H9 (cell line): ENCODE results near the gene CXorf49B. TPM values are rescaled to one million over a fixed set of nuclear protein-coding genes. Genes with fewer than 3 reads are reported as not detected.
"Not testable (repeated sequence)": the region's sequence is repeated elsewhere in the genome, so short reads cannot be mapped to it uniquely, and the experiment has no call there.

Experiments used
- DNase-seq: peaks from one replicate; pipeline ENCODE4 v3.0.0-alpha.2; 2017
- H2AFZ ChIP-seq: one replicate; pipeline ENCODE4 v1.6.1; 2013; ENCODE audit warnings: mild to moderate bottlenecking, low read length, control low read depth, moderate library complexity
- H2AK5ac ChIP-seq: 2 replicates; pipeline ENCODE4 v1.6.1; 2013; ENCODE audit warnings: low read length, control low read depth, mixed read lengths; ENCODE audit not compliant: insufficient read length
- H2BK120ac ChIP-seq: one replicate; pipeline ENCODE4 v1.6.1; 2013; ENCODE audit warnings: low read depth, mild to moderate bottlenecking, low read length, control low read depth, inconsistent platforms; ENCODE audit not compliant: poor library complexity, severe bottlenecking
- H2BK12ac ChIP-seq: 2 replicates; pipeline ENCODE4 v1.6.1; 2013; ENCODE audit warnings: low read length, control low read depth, mixed read lengths, low read depth; ENCODE audit not compliant: insufficient read length
- H2BK15ac ChIP-seq: 2 replicates; pipeline ENCODE4 v1.6.1; 2013; ENCODE audit warnings: low read depth, low read length, control low read depth
- H2BK20ac ChIP-seq: one replicate; pipeline ENCODE4 v1.6.1; 2013; ENCODE audit warnings: low read depth, mild to moderate bottlenecking, low read length, control low read depth, inconsistent platforms; ENCODE audit not compliant: poor library complexity, severe bottlenecking
- H2BK5ac ChIP-seq: 2 replicates; pipeline ENCODE4 v1.6.1; 2013; ENCODE audit warnings: low read length, control low read depth, mixed read lengths; ENCODE audit not compliant: insufficient read length
- H3K14ac ChIP-seq: 2 replicates; pipeline ENCODE4 v1.6.1; 2013; ENCODE audit warnings: low read length, control low read depth; ENCODE audit not compliant: insufficient read depth
- H3K18ac ChIP-seq: 2 replicates; pipeline ENCODE4 v1.6.1; 2013; ENCODE audit warnings: low read depth, mild to moderate bottlenecking, mixed read lengths, low read length, control low read depth; ENCODE audit not compliant: insufficient read length
- H3K23ac ChIP-seq: 2 replicates; pipeline ENCODE4 v1.6.1; 2013; ENCODE audit warnings: low read length, control low read depth, mixed read lengths, low read depth; ENCODE audit not compliant: insufficient read length
- H3K23me2 ChIP-seq: 2 replicates; pipeline ENCODE4 v1.6.1; 2013; ENCODE audit warnings: low read depth, mild to moderate bottlenecking, mixed read lengths, low read length, control low read depth; ENCODE audit not compliant: insufficient read length, poor library complexity, severe bottlenecking
- H3K27ac ChIP-seq: 2 replicates; pipeline ENCODE4 v1.5.1; 2013; ENCODE audit warnings: low read length, control low read depth, mixed read lengths, low read depth; ENCODE audit not compliant: insufficient read length
- H3K27me3 ChIP-seq: 2 replicates; pipeline ENCODE4 v1.6.1; 2013; ENCODE audit warnings: low read length, control low read depth, inconsistent platforms; ENCODE audit not compliant: insufficient read depth
- H3K4ac ChIP-seq: 2 replicates; pipeline ENCODE4 v1.6.1; 2013; ENCODE audit warnings: low read depth, mild to moderate bottlenecking, control low read depth, inconsistent platforms, low read length, moderate library complexity
- H3K4me1 ChIP-seq: 2 replicates; pipeline ENCODE4 v1.6.1; 2013; ENCODE audit warnings: low read length, control low read depth, inconsistent platforms; ENCODE audit not compliant: insufficient read depth
- H3K4me2 ChIP-seq: 2 replicates; pipeline ENCODE4 v1.6.1; 2013; ENCODE audit warnings: low read length, control low read depth, mixed read lengths; ENCODE audit not compliant: insufficient read length, insufficient read depth
- H3K56ac ChIP-seq: 2 replicates; pipeline ENCODE4 v1.6.1; 2013; ENCODE audit warnings: low read depth, mild to moderate bottlenecking, mixed read lengths, low read length, control low read depth; ENCODE audit not compliant: insufficient read length
- H3K79me1 ChIP-seq: 2 replicates; pipeline ENCODE4 v1.6.1; 2013; ENCODE audit warnings: low read depth, mild to moderate bottlenecking, moderate library complexity, low read length, control low read depth, inconsistent platforms; ENCODE audit not compliant: insufficient read depth, poor library complexity, severe bottlenecking
- H3K79me2 ChIP-seq: 2 replicates; pipeline ENCODE4 v1.6.1; 2013; ENCODE audit warnings: low read length, control low read depth, inconsistent platforms; ENCODE audit not compliant: insufficient read depth
- H3K9ac ChIP-seq: 2 replicates; pipeline ENCODE4 v1.6.1; 2013; ENCODE audit warnings: low read length, control low read depth, mixed read lengths; ENCODE audit not compliant: insufficient read length; ENCODE audit errors: extremely low read depth
- H3K9me3 ChIP-seq: one replicate; pipeline ENCODE4 v1.6.1; 2013; ENCODE audit warnings: low read depth, low read length, inconsistent platforms; ENCODE audit not compliant: control insufficient read depth
- H3T11ph ChIP-seq: one replicate; pipeline ENCODE4 v1.6.1; 2013; ENCODE audit warnings: mild to moderate bottlenecking, low read length, control low read depth, inconsistent platforms
- H4K20me1 ChIP-seq: one replicate; pipeline ENCODE4 v1.6.1; 2013; ENCODE audit not compliant: control insufficient read depth, insufficient read length, insufficient read depth
- H4K5ac ChIP-seq: 2 replicates; pipeline ENCODE4 v1.6.1; 2013; ENCODE audit warnings: low read depth, mild to moderate bottlenecking, mixed read lengths, low read length, control low read depth; ENCODE audit not compliant: insufficient read length
- H4K8ac ChIP-seq: replicated peaks from 2 replicates; pipeline ENCODE4 v1.6.1; 2013; ENCODE audit warnings: low read length, control low read depth, mixed read lengths, low read depth; ENCODE audit not compliant: insufficient read length
- H4K91ac ChIP-seq: 2 replicates; pipeline ENCODE4 v1.6.1; 2013; ENCODE audit warnings: low read depth, mild to moderate bottlenecking, moderate library complexity, mixed read lengths, low read length, control low read depth; ENCODE audit not compliant: insufficient read length
- H3K27ac Mint-ChIP-seq, 3 experiments: 2 replicates in 2 of 3; 3 replicates in 1 of 3; pipeline ENCODE4 v1.8.0; 2020 to 2021; ENCODE audit warnings: mixed read lengths in 3 of 3, mild to moderate bottlenecking in 1 of 3, moderate library complexity in 1 of 3
- H3K27me3 Mint-ChIP-seq: 2 replicates; pipeline ENCODE4 v1.8.0; 2021; ENCODE audit warnings: low read depth, mild to moderate bottlenecking, moderate library complexity, mixed read lengths
- H3K36me3 Mint-ChIP-seq, 3 experiments: 2 replicates in 2 of 3; 3 replicates in 1 of 3; pipeline ENCODE4 v1.8.0; 2020 to 2021; ENCODE audit warnings: low read depth in 3 of 3, mixed read lengths in 3 of 3; ENCODE audit not compliant: insufficient read depth in 1 of 3
- H3K4me1 Mint-ChIP-seq, 2 experiments: 2 replicates each; pipeline ENCODE4 v1.8.0; 2020; ENCODE audit warnings: mixed read lengths in 2 of 2
- H3K4me3 Mint-ChIP-seq, 2 experiments: 2 replicates in 1 of 2; 3 replicates in 1 of 2; pipeline ENCODE4 v1.8.0; 2020 to 2021; ENCODE audit warnings: mild to moderate bottlenecking in 2 of 2, mixed read lengths in 2 of 2, moderate library complexity in 1 of 2
- H3K9me3 Mint-ChIP-seq, 2 experiments: 2 replicates in 1 of 2; 3 replicates in 1 of 2; pipeline ENCODE4 v1.8.0; 2020; ENCODE audit warnings: mild to moderate bottlenecking in 2 of 2, mixed read lengths in 2 of 2, moderate library complexity in 1 of 2
- WGBS: extraction: QIAGEN DNeasy Blood & Tissue Kit; methylation state at CpG from one replicate; pipeline ENCODE4 v1.1.7; 2013; ENCODE audit warnings: missing lambda C conversion rate, low lambda C conversion rate, mixed read lengths; ENCODE audit not compliant: insufficient read length; ENCODE audit errors: extremely low coverage; 5-methylcytosine and 5-hydroxymethylcytosine counted together
- total RNA-seq: library from RNA; stranded (reverse); gene quantifications from 2 replicates; pipeline ENCODE4 v1.2.1, GENCODE V29; 2021

Gene CXorf49B
- total RNA-seq, 1 experiment from 2014 or later = not detected

DNA sequence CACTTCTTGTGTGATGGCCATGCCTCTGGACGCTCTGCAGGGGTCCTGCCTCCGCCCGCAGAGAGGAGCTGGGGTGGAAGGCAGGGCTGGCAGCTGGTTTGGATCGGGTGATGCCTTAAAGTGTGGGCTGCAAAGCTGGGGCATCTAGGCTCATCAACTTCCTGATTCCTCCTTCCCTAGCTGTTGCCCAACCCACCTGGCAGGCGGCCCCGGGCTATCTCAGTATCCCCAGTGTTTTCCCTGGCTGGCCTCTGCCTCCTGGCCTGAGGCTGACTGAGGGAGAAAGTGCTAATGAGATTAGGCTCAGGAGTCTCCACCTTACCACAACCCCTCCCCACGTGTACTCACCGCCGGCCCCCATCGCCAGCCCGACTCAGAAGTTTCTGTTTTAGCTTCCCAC, 1.7 kb downstream of the CXorf49B start:
- H4K5ac ChIP-seq, H3K36me3 Mint-ChIP-seq, H3K4ac ChIP-seq, H3K9me3 Mint-ChIP-seq, H3K27me3 ChIP-seq, H2BK120ac ChIP-seq, DNase-seq, H3K18ac ChIP-seq, H3K4me2 ChIP-seq, H4K20me1 ChIP-seq, H2AK5ac ChIP-seq, H3K23ac ChIP-seq, H2BK12ac ChIP-seq, H3K9ac ChIP-seq, H3K27ac Mint-ChIP-seq, H2BK20ac ChIP-seq, H2AFZ ChIP-seq, H3K4me1 ChIP-seq, H3K56ac ChIP-seq, H2BK15ac ChIP-seq, H3K4me3 Mint-ChIP-seq, H3K27ac ChIP-seq, H3K23me2 ChIP-seq, H3K4me1 Mint-ChIP-seq, H4K8ac ChIP-seq, H3K27me3 Mint-ChIP-seq, H2BK5ac ChIP-seq, H4K91ac ChIP-seq, H3K14ac ChIP-seq, H3K79me2 ChIP-seq, H3K79me1 ChIP-seq, H3T11ph ChIP-seq, H3K9me3 ChIP-seq: not testable (repeated sequence)
- no CpG with 5 or more reads among the region's 11 CpGs for WGBS

DNA sequence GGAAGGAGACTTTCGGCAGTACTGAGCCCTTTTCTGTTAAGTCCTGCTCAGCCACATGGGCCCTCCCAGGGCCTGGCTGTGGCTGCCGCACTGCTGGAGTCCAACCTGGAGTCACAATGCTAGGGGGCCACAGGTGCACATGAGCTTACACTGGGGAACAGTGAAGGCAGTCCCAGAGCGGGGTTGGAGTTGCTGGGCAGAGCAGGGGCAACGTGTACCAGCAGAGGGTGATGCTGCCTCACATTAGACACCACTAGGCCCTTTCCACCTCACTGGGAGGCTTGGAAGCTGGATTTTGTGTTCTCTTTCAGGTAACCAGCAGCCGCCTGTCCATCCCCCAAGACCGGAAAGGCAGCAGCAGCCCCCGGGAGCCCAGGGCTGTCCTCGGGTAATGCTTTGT, 2.5 kb downstream of the CXorf49B start:
- H3K79me1 ChIP-seq, DNase-seq, H3K27me3 Mint-ChIP-seq, H2BK12ac ChIP-seq, H3K27me3 ChIP-seq, H2BK5ac ChIP-seq, H2BK15ac ChIP-seq, H3K4me2 ChIP-seq, H4K8ac ChIP-seq, H3K14ac ChIP-seq, H3K9ac ChIP-seq, H2BK120ac ChIP-seq, H3K27ac Mint-ChIP-seq, H3K79me2 ChIP-seq, H3K4me3 Mint-ChIP-seq, H4K5ac ChIP-seq, H2AK5ac ChIP-seq, H3K4me1 ChIP-seq, H3K9me3 ChIP-seq, H2BK20ac ChIP-seq, H3K4ac ChIP-seq, H4K91ac ChIP-seq, H3K9me3 Mint-ChIP-seq, H3K36me3 Mint-ChIP-seq, H3K23ac ChIP-seq, H3K23me2 ChIP-seq, H2AFZ ChIP-seq, H3K27ac ChIP-seq, H3K18ac ChIP-seq, H4K20me1 ChIP-seq, H3K4me1 Mint-ChIP-seq, H3K56ac ChIP-seq, H3T11ph ChIP-seq: not testable (repeated sequence)
- WGBS = no CpG with 5 or more reads among the region's 8 CpGs
